HG02981 (cell line): ENCODE measurements around the gene ITPR3.

Experiments used
- ATAC-seq: cut with Tn5 transposase; IDR thresholded peaks from one replicate; pipeline ENCODE4 v1.9.1; 2021; ENCODE audit warnings: mild to moderate bottlenecking, moderate library complexity; ENCODE audit not compliant: unreplicated experiment

Gene ITPR3

DNA sequence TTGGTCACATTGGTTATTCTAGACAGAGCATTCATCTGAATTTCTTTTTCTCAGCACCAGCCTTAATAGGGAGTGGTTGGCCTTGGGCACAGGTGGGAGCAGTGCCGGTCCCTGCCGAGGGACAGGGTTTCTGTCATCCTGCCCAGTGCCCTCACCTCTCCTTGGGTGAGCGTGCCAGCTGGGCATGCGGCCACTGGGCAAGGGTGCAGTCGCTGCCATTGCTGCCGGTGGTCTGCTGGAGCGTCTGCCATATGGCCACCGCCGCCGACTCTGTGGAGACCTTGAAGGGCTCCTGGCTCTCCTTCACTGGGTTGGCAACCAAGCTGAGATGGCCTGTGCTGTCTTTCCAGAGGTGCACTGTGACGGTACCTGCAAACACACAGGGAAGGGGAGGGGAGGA lies 106.8 kb downstream of the ITPR3 start:
- ATAC-seq, result no peak

- ATAC-seq, result no peak
Observed at GRCh38 chr6:33728438-33728837, 107.3 kb downstream of the ITPR3 start.

- ATAC-seq, result no peak
Observed at GRCh38 chr6:33729059-33729458, 107.9 kb downstream of the ITPR3 start.

- no peak for ATAC-seq
Observed at GRCh38 chr6:33730611-33731010, 109.5 kb downstream of the ITPR3 start.

DNA sequence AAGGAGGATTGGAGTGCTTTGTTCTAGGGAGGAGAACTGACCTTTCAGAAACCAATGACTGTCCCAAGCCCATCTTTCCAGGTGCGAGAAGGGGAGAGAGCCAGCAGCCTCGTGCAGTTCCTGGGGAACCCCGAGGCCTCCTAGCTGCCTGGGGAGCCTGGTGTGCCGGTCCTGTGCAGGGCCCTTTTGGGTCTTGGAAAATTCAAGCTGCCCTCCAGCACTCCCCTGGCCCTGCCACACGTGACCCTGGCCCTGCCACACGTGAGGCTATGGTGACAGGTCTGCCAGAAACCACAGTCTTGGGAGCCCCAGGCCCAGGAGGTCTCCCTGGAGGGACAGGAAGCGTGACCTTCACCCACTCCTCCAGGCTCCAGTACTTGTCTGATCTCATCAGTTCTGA lies 109.9 kb downstream of the ITPR3 start:
- ATAC-seq, result no peak

DNA sequence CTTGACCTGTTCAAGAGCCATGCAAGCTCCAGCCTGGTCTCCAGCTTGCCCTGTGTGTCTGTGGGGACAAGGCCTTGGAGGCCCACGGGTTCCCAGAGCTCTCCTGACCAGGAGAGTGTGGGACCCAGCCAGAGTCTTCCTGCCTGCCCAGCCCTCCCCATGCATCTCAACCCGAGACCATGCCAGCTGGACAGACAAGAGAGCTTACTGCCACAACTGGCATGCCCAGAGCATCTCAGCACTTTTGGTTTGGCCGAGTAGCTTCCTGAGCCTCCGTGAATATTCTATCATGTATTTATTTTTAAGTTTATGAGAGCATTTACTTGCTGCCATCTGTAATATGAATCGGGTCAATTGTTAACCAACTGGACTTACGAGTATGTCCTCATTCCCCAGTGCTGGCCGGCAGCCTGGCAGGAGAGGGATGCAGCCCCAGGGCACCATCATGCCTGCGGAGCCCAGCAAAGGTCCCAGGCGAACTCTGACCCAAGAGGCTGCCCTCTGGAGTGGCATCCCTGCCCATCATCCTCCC lies 110.7 kb downstream of the ITPR3 start:
- no peak for ATAC-seq

- no peak for ATAC-seq
Observed at GRCh38 chr6:33732385-33732784, 111.3 kb downstream of the ITPR3 start.

GRCh38 chr6:33732817-33733708 lies 111.9 kb downstream of the ITPR3 start:
- ATAC-seq, result no peak

GRCh38 chr6:33733709-33734007 lies 112.5 kb downstream of the ITPR3 start:
- ATAC-seq, result no peak

DNA sequence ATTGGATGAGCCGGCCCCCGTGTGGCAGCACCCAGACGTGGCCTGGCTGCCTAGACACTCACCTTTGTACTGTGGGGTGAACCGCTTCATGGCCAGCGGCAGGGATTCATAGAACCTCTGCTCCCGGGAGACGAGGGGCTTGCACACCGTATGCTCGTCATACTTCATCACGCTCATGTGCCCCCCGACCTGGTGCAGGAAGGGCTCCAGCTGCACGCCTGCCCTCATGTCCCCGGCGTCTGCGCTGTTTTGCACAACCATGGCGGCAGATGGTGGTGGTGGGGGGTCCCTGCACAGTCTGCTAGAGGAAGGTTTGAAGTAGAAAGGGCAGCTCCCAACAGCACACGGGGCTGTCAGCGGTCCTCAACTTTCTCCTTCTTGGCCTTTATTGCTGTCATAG lies 114.1 kb downstream of the ITPR3 start:
- ATAC-seq, result no peak

DNA sequence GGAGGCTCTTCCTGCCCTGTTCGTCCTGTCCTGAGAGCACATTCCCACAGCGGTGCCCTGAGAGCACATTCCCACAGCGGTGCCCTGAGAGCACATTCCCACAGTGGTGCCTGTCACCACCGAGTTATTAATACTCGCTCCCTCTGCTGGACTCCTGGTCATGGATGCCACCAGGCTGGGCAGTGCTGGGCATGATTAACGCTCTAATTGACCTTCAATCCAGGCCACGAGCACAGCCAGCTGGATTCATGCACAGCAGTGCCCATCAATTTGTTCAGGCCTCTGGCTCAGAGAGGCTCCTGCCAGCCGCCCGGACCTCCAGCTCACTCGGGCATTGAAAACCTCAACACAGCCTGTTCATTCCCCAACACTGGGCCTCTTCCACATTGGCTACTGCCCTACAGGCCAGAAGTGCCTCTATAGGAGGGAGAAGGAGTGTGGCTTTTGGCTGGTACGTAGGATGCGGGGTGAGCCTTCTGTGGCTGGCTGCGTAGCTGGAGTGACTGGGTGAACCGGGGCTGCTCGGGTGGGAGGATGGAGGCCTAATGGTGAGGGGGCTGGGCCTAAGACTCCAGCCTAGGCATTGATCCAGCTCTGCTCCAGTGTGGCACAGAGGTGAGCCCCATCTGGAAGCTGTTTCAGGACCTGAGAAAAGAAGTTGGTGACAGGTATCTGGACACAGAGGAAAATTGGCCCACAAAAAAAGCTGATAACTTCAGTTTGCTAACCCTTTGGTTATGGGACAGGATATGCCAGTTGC lies 116.3 kb downstream of the ITPR3 start:
- no peak for ATAC-seq

GRCh38 chr6:33738153-33738552 lies 117.0 kb downstream of the ITPR3 start:
- no peak for ATAC-seq

GRCh38 chr6:33738879-33739278 lies 117.8 kb downstream of the ITPR3 start:
- no peak for ATAC-seq

- ATAC-seq, result no peak
Observed at GRCh38 chr6:33739571-33739970, 118.4 kb downstream of the ITPR3 start.

GRCh38 chr6:33740204-33740608 lies 119.1 kb downstream of the ITPR3 start:
- ATAC-seq, result no peak

DNA sequence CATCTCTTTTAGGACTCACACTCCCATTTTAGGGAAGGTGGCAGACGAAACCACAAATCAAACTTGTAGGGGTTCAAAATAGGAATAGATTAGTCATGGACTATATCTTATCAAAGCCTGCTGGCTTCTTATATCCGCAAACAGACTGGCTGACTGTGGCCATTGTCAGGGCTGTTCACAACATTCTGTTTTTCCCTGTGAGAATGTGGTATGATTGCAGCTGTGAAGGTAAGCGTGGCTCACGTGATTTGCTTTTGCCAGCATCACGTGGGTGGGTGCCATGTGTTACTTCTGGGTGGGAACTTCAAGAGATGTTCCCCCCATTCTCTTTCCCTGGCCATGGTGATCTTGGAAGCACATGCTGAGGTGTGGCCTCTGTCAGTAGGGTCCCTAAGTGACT lies 119.7 kb downstream of the ITPR3 start:
- ATAC-seq, result no peak

GRCh38 chr6:33742092-33742491 lies 121.0 kb downstream of the ITPR3 start:
- no peak for ATAC-seq

DNA sequence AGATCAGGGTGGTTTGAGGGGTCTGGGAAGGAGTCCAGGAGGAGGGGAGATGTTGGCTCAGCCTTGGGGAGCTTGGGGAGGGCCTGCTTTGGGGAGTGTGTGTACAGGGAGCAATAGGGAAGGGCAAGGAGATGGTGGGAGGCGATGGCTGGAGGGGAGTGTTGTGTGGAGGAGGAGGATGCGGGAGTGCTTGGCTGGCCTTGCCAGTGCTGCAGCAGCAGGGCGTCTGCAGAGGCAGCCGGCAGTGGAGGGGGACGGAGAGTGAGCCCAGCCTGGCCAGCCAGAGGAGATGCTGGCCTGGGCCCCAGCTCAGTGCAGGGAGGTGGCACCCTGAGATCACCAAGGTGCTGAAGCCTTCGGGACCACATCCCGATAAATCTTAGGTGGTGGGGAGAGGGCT lies 121.7 kb downstream of the ITPR3 start:
- ATAC-seq, result no peak

DNA sequence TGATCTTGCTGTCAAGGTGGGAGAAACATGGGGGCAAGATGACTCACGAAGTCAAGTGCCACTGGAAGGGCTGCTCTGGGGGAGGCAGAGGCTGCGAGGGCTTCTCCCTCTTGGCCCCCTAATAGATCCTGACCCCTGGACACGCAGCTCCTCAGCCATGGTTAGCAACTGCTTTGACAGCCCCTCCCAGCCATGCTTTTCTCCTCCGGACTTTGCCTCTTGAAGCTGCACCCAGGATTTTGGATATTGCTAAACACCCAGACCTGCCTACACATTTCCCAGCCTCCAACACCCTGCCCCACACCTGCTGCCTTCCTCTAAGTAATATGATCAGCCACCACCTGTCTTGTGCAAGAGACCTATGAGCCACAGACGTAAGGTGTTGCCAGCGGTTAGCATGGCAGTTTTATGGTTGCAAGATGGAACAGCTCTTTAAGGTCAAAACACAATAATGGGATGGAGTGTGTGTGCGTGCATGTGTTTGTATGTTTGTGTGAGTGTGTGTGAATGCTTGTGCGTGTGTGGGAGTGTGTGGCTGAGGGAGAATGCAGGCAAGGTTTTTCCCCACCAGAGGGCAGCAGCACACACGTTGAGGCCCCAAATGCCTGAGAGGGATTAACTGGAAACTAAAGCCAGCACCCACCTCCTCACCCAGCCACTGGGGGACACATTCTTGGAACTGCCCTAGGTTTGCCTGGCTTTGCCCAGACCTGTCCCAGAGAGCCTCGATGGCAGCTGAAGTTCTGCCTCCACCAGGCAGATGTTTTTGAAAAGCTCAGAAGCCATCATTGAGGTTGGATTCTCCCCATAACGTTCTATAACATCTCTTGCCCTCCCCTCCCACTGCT lies 123.1 kb downstream of the ITPR3 start:
- no peak for ATAC-seq

- no peak for ATAC-seq
Observed at GRCh38 chr6:33744895-33745546, 123.9 kb downstream of the ITPR3 start.

- ATAC-seq, result no peak
Observed at GRCh38 chr6:33745548-33745947, 124.4 kb downstream of the ITPR3 start.
